Measurements from ENCODE around the gene CLDN5.

CLDN5 gene

GRCh38 chr22:19488884-19489843 is 35.0 kb downstream of the CLDN5 start:
- TF ChIP-seq REST (IDR thresholded peaks at IDR 0.05; ENCODE audit: insufficient read depth in 1 of 2, low read depth in 2 of 2, low read length in 2 of 2) (no peak), POLR2AphosphoS5 (IDR thresholded peaks at IDR 0.05; ENCODE audit: low read depth, low read length) (no peak), TAF1 (IDR thresholded peaks at IDR 0.05; ENCODE audit: borderline replicate concordance, insufficient read depth, low read length) (no peak), SIN3A (IDR thresholded peaks at IDR 0.05; ENCODE audit: borderline replicate concordance, insufficient read depth, low read length) (no peak), FOXP2 (optimal IDR thresholded peaks at IDR 0.05; ENCODE audit: borderline replicate concordance, extremely low read depth, extremely low read length, insufficient read depth) (no peak)

GRCh38 chr22:19488285-19488684 is 35.9 kb downstream of the CLDN5 start:
- TF ChIP-seq FOXP2 (optimal IDR thresholded peaks at IDR 0.05; ENCODE audit: borderline replicate concordance, extremely low read depth, extremely low read length, insufficient read depth) (no peak), TAF1 (IDR thresholded peaks at IDR 0.05; ENCODE audit: borderline replicate concordance, insufficient read depth, low read length) (no peak), SIN3A (IDR thresholded peaks at IDR 0.05; ENCODE audit: borderline replicate concordance, insufficient read depth, low read length) (no peak), POLR2AphosphoS5 (IDR thresholded peaks at IDR 0.05; ENCODE audit: low read depth, low read length) (no peak), REST (IDR thresholded peaks at IDR 0.05; ENCODE audit: insufficient read depth in 1 of 2, low read depth in 2 of 2, low read length in 2 of 2) (no peak)

- no peak for TF ChIP-seq FOXP2 (optimal IDR thresholded peaks at IDR 0.05; ENCODE audit: borderline replicate concordance, extremely low read depth, extremely low read length, insufficient read depth)
- TF ChIP-seq TAF1 (IDR thresholded peaks at IDR 0.05; ENCODE audit: borderline replicate concordance, insufficient read depth, low read length) = no peak
- TF ChIP-seq SIN3A (IDR thresholded peaks at IDR 0.05; ENCODE audit: borderline replicate concordance, insufficient read depth, low read length) = no peak
- no peak for TF ChIP-seq POLR2AphosphoS5 (IDR thresholded peaks at IDR 0.05; ENCODE audit: low read depth, low read length)
- no peak for TF ChIP-seq REST (IDR thresholded peaks at IDR 0.05; ENCODE audit: insufficient read depth in 1 of 2, low read depth in 2 of 2, low read length in 2 of 2)
Measured at GRCh38 chr22:19483481-19484244, 40.5 kb downstream of the CLDN5 start.

- TF ChIP-seq REST (IDR thresholded peaks at IDR 0.05; ENCODE audit: insufficient read depth in 1 of 2, low read depth in 2 of 2, low read length in 2 of 2) (no peak), SIN3A (IDR thresholded peaks at IDR 0.05; ENCODE audit: borderline replicate concordance, insufficient read depth, low read length) (no peak), TAF1 (IDR thresholded peaks at IDR 0.05; ENCODE audit: borderline replicate concordance, insufficient read depth, low read length) (no peak), FOXP2 (optimal IDR thresholded peaks at IDR 0.05; ENCODE audit: borderline replicate concordance, extremely low read depth, extremely low read length, insufficient read depth) (no peak), POLR2AphosphoS5 (IDR thresholded peaks at IDR 0.05; ENCODE audit: low read depth, low read length) (no peak)
Measured at GRCh38 chr22:19482297-19482696, 41.9 kb downstream of the CLDN5 start.
